ENCODE measurements around the gene ZNF467. TPM values are rescaled to one million over a fixed set of nuclear protein-coding genes. Genes with fewer than 3 reads are reported as not detected.

The ZNF467 gene
- total RNA-seq, 1 experiment from 2014 or later: 3.3 TPM

- DNase-seq (ENCODE audit: extremely low read depth, low read depth): no peak
Observed at GRCh38 chr7:149729983-149730801, 43.2 kb downstream of the ZNF467 start.

DNA sequence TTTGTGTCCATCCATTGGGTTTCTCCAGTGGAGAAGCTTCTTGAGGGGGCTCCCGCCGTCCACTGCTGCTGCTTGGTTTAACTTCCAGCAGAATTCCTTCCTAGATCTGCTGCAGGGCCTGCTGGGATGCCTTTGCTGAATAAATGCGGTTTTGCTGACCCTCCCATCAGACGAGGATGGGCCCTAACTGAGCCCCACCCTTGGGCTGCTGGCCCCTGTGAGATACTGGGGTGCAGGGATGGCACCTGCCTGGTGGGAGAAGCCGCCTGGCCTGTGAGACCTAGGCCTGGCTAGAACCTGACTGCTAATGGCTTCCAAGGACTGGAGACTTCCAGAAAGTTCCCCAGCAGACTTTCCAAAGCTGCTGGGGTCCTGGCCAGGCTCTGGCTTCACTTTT, 43.8 kb downstream of the ZNF467 start:
- DNase-seq (ENCODE audit: extremely low read depth, low read depth): no peak

GRCh38 chr7:149728491-149729375, 44.7 kb downstream of the ZNF467 start:
- no peak for DNase-seq (ENCODE audit: extremely low read depth, low read depth)

DNA sequence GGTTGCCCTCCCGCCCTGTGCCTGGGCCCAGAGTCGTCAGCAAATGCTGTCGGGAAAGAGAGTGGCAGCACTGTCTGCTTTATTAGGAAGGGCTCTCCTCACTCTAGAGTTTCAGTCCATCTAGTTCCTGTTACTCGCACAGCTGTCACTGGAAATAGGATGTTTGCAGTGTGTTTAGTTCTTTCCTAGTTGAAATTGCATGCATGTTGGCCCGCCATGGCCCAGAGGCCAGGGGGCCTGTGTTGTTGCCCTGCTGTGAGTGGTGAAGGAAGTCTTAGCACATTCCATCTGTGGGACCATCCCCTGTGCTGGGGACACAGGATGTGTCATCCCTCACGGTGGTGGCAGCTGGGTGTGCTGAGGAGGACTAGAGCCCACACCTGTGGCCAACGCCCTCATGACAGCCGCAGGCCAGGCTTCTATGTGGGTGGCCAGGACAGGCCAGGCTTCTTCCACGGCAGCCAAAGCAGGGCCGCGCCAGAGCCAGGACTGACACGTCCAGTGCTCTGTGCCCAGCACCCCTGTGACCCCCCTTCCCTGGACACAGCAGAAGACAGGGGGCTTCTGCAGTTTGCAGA, 45.4 kb downstream of the ZNF467 start:
- no peak for DNase-seq (ENCODE audit: extremely low read depth, low read depth)

GRCh38 chr7:149727053-149727898, 46.1 kb downstream of the ZNF467 start:
- DNase-seq (ENCODE audit: extremely low read depth, low read depth): no peak

DNA sequence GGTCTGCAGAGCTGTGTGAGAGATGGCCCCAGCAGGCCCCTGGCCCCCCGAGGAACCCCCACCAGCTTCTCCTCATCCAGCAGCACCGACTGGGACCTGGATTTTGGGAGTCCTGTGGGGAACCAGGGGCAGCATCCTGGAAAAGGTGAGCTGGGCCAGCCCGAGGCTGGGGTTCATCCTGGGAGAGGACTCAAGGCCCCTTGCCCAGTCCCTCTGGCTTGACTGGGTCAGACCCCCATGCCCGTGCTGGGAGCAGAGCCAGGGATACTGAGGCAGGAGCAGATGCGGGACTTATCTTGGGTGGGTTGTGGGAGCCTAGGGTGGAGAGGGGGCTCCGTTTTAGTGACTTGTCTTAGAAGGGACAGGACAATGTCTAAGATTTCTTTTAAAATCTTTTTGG, 47.5 kb downstream of the ZNF467 start:
- no peak for DNase-seq (ENCODE audit: extremely low read depth, low read depth)

DNA sequence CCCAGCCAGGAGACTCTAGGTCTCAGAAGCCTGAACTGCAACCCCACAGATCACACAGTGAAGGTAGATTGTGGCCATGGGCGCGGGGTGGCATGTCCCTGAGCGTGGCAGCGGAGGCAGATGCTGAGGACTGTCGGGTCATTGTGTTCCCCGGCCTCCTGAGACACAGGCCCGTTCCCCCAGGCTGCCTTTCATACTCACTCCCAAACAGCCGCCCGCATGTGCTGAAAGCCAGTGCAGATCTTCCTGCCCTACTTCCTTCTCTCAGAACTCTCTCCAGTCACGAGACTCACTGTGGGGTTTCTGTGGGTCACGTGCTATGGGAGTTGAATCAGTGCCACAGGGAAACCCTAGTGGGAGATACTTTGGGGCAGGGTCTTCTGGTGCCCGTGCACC, 48.0 kb downstream of the ZNF467 start:
- DNase-seq (ENCODE audit: extremely low read depth, low read depth): no peak

DNA sequence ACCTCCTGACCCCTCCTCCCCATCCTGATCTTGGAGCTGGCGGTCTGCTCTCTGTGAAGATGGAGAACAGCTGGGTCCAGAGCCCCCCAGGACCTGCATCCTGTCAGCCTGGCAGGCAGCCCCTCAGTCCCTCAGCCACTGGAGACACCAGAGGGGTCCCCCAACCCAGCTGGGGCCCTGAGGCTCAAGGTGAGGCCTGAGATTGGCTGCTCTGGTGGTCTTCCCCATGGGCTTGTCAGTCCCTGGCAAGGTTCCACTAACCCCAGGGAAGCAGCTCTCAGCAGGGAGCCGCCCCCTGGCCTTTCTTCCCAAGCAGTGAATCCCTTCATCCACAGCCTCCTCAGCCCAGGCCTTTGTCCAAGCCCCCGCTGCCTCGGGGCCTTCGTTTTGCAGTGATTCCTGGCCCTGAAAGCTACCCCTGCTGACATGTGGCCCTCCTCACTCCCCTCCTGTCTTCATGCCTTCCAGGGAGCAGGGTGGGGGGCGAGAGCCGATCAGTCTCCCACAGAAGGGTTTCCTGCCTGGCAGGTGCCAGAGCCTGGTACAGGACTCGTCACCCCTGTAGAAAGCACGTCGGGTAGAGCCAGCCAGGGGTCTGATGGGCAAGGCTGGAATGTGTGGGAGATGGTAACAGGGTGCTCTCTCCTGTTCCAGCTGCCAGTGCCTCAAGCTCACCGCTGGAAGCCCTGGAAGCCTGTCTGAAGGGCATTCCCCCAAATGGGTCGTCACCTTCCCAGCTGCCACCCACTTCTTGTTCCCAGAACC, 48.5 kb downstream of the ZNF467 start:
- no peak for DNase-seq (ENCODE audit: extremely low read depth, low read depth)

DNA sequence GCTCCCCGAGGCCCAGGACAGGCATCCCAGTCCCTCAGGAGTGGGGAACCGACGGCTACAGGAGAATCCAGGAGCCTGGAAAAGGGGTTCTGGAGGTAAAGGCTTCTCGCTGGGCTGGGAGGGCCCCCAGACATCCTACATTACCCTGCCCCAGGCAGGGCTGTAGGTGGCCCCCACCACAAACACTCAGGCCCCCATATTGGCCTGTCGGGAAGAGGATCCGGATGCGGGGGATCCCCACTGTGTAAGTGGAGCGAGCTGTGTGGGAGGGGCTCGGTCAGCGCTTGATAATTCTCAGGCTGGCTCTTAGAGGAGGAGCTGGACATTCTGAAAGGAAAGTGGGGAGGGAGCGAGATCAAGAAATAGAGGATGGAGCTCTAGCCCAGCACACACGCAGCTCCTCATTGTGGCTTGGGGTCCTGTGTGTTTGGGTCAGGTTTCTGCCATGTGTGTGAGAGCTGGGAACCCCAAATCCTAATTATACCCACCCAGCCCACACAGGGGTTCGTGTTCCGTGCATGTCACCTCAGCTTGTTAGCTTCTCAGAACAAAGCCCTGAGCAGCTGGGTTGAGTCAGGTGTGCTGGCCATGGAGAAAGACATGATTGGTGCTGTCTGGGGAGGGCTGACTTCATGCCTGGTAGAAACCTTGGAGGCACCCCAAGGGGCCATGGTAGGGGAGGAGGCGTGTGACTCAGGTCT, 49.4 kb downstream of the ZNF467 start:
- no peak for DNase-seq (ENCODE audit: extremely low read depth, low read depth)

- DNase-seq (ENCODE audit: extremely low read depth, low read depth): no peak
Observed at GRCh38 chr7:149723082-149723767, 50.2 kb downstream of the ZNF467 start.

DNA sequence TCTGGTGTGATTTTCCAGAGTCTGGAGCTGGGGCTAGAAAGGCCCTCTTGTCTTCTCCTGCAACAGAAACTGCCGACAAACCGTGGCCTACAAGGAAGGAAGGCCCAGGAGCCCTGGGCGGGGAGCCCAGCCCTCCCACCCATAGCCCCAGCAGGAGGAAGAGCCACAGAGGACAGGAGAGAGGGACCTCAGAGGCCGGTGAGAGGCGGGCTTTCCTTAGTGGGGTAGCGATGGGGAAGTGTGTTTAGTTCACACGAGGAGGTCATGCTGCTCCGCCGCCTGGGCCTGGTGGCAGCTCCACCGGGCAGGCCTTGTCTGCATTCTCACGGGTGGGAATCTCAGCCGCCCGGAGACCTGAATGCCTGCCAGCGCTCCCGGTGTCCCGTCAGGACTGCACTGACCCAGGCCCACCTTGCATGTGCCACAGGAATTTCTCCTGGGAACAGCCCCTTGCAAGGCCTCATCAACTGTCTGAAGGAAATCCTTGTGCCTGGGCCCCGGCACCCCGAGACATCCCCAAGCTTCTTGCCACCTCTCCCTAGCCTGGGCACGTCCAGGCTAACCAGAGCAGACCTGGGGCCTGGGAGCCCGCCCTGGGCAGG, 50.9 kb downstream of the ZNF467 start:
- DNase-seq (ENCODE audit: extremely low read depth, low read depth): no peak

DNA sequence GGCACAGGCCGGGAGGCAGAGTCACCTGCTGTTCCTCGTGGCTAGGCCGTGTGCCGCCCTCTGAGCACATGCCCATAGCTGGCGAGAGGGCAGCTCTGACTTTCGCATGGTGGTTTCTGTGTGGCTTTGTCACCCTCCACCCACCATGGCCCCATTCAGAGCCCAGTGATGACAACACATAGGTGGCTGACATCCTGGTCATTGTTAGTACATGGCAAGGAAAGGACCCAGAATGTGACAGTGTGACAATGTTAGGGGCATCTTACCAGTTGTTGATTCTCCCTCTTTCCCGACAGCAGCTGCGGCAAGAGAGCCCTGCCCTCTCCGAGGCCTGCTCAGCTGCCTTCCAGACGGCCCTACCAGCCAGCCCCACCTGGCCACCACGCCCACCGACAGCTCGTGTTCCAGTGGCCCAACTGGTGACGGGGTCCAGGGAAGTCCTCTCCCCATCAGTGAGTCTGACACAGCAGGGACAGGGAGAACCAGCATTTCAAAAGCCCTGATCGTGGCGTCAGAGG, 52.2 kb downstream of the ZNF467 start:
- no peak for DNase-seq (ENCODE audit: extremely low read depth, low read depth)

DNA sequence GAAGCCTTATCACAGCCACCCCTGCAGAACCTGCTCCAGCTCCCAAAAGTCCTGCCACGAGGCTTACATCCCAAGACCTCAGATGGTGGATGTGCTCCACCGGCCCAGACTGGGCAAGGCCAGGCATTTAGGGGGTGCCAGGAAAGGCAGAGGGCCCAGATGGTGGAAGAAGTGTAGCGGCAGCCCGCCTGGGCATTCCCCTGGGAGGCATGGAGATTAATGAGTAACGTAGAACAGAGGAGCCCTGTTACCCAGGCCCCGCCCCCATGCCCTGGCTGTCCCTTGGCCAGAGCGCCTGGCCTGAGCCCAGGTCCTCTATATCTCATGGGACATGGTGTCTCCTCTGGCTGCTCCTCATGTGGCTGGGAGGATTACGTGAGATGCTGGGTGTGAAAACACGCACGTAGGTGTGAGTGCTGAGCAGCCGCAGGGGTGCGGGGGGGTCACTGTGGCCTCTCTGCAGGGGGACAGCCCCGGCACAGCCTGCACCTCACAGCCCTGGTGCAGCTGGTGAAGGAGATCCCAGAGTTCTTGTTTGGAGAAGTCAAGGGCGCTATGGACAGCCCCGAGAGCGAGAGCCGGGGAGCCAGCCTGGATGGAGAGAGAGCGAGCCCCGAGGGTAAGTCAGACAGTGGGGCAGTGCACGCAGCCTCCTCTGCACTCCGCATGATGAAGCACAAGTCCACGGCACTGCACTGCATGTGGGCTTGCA, 52.9 kb downstream of the ZNF467 start:
- DNase-seq (ENCODE audit: extremely low read depth, low read depth): peak; percentile 95

- peak; percentile 62 for DNase-seq (ENCODE audit: extremely low read depth, low read depth)
Observed at GRCh38 chr7:149719912-149720335, 53.5 kb downstream of the ZNF467 start.

- no peak for DNase-seq (ENCODE audit: extremely low read depth, low read depth)
Observed at GRCh38 chr7:149719050-149719899, 54.1 kb downstream of the ZNF467 start.

GRCh38 chr7:149718730-149719049, 54.7 kb downstream of the ZNF467 start:
- no peak for DNase-seq (ENCODE audit: extremely low read depth, low read depth)

Measured in NCI-H460 (cell line).